Parathyroid adenoma (tissue), 2 donors: ENCODE results near the gene NDUFA6.

Experiments
- H2AFZ ChIP-seq: fragments of 300-600 bp; sonication (generic); one replicate; pipeline ENCODE4 v1.7.0; 2017; ENCODE audit warnings: antibody characterized with exemption, mild to moderate bottlenecking
- H3K27ac ChIP-seq: fragments of 300-600 bp; sonication (generic); one replicate; pipeline ENCODE4 v1.7.0; 2017
- H3K27me3 ChIP-seq: fragments of 300-600 bp; sonication (generic); one replicate; pipeline ENCODE4 v1.7.0; 2017; ENCODE audit warnings: low read length; ENCODE audit not compliant: control insufficient read depth, insufficient read depth
- H3K36me3 ChIP-seq: fragments of 300-600 bp; sonication (generic); one replicate; pipeline ENCODE4 v1.7.0; 2017; ENCODE audit warnings: low read length; ENCODE audit not compliant: control insufficient read depth, insufficient read depth
- H3K4me1 ChIP-seq: fragments of 300-600 bp; sonication (generic); one replicate; pipeline ENCODE4 v1.7.0; 2017; ENCODE audit warnings: control low read depth
- H3K4me2 ChIP-seq: fragments of 300-600 bp; sonication (generic); one replicate; pipeline ENCODE4 v1.7.0; 2017; ENCODE audit warnings: low read length
- H3K4me3 ChIP-seq: fragments of 300-600 bp; sonication (generic); one replicate; pipeline ENCODE4 v1.7.0; 2017; ENCODE audit warnings: low read depth, low read length
- H3K79me2 ChIP-seq: fragments of 300-600 bp; sonication (generic); one replicate; pipeline ENCODE4 v1.7.0; 2017; ENCODE audit warnings: control low read depth
- H3K9ac ChIP-seq: fragments of 300-600 bp; sonication (generic); one replicate; pipeline ENCODE4 v1.7.0; 2017; ENCODE audit warnings: mild to moderate bottlenecking
- H3K9me3 ChIP-seq: fragments of 300-600 bp; sonication (generic); one replicate; pipeline ENCODE4 v1.7.0; 2017; ENCODE audit warnings: low read length; ENCODE audit not compliant: control insufficient read depth
- CTCF ChIP-seq: fragments of 300-600 bp; sonication (generic); IDR thresholded peaks from one replicate; pipeline ENCODE4 v1.7.0; 2017; ENCODE audit warnings: antibody characterized with exemption, mild to moderate bottlenecking
- donor health status: primary hyperparathyroidism.

Gene NDUFA6

DNA sequence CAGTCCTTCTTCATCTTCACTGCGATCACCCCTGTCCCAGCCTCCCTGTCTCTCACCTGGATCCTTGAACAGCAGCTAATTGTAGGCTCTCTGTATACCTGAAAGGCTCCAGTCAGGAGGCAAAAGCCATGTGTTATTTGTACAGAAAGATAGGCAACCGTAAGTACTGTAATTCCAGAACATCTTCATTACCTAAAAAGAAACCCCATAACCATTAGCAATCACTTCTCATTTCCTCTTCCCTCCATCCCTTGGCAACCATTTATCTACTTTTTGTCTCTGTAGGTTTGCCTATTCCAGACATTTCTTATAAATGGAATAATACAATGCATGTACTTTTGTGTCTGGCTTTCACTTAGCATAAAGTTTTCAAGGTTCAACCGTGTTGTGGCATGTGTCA, 37.8 kb downstream of the NDUFA6 start:
- no peak for TF ChIP-seq CTCF
- no peaks in the 10 kb centered on the region for H3K27me3 ChIP-seq
- no peak overlapping the region for H3K27ac ChIP-seq
- no peaks in the 10 kb centered on the region for H3K79me2 ChIP-seq
- H2AFZ ChIP-seq, result no peak overlapping the region
- no peaks in the 10 kb centered on the region for H3K4me1 ChIP-seq
- no peaks in the 10 kb centered on the region for H3K9me3 ChIP-seq
- H3K4me2 ChIP-seq, result no peak overlapping the region
- no peaks in the 10 kb centered on the region for H3K36me3 ChIP-seq
- no peak overlapping the region for H3K4me3 ChIP-seq
- H3K9ac ChIP-seq, result no peak overlapping the region

GRCh38 chr22:42050641-42051180, 39.9 kb downstream of the NDUFA6 start:
- no peak overlapping the region for H3K4me3 ChIP-seq
- H3K4me1 ChIP-seq, result no peaks in the 10 kb centered on the region
- TF ChIP-seq CTCF, result no peak
- no peaks in the 10 kb centered on the region for H3K9me3 ChIP-seq
- no peaks in the 10 kb centered on the region for H3K36me3 ChIP-seq
- no peak overlapping the region for H3K9ac ChIP-seq
- H3K27ac ChIP-seq, result no peak overlapping the region
- no peaks in the 10 kb centered on the region for H3K27me3 ChIP-seq
- H3K4me2 ChIP-seq, result no peak overlapping the region
- no peaks in the 10 kb centered on the region for H3K79me2 ChIP-seq
- H2AFZ ChIP-seq, result no peak overlapping the region

DNA sequence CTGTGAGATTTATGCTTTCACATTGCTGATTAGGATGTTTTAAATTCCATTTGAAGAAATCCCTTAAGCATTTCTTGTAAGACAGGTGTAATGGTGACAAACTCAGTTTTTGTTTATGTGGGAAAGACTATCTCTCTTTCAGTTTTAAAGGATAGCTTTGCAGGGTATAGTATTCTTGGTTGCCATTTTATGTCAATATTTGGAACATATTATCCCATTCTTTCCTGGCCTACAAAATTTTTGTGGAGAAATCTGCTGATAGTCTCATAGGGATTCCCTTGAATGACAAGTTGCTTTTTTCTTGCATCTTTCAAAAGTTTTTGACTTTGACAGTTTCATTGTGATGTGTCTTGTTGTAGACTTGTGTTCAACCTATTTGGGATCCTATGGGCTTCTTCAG, 48.8 kb downstream of the NDUFA6 start:
- H3K9me3 ChIP-seq, result no peaks in the 10 kb centered on the region
- H3K79me2 ChIP-seq, result no peaks in the 10 kb centered on the region
- no peak overlapping the region for H3K9ac ChIP-seq
- H3K36me3 ChIP-seq, result no peaks in the 10 kb centered on the region
- no peak overlapping the region for H3K4me2 ChIP-seq
- H3K27ac ChIP-seq, result no peak overlapping the region
- no peak overlapping the region for H2AFZ ChIP-seq
- H3K4me3 ChIP-seq, result no peak overlapping the region
- H3K4me1 ChIP-seq, result no peaks in the 10 kb centered on the region
- H3K27me3 ChIP-seq, result no peaks in the 10 kb centered on the region
- TF ChIP-seq CTCF, result no peak

- Histone ChIP-seq H3K9ac (no peak overlapping the region), H3K4me3 (no peak overlapping the region), H3K4me1 (no peaks in the 10 kb centered on the region), H3K79me2 (no peaks in the 10 kb centered on the region), H2AFZ (no peak overlapping the region), H3K36me3 (no peaks in the 10 kb centered on the region), H3K27ac (no peak overlapping the region), H3K4me2 (no peak overlapping the region), H3K9me3 (no peaks in the 10 kb centered on the region), H3K27me3 (no peaks in the 10 kb centered on the region)
- no peak for TF ChIP-seq CTCF
Observed at GRCh38 chr22:42039271-42039670, 51.3 kb downstream of the NDUFA6 start.
